IPS-18c (cell line): ENCODE results near the gene RBM17.
"Not testable (repeated sequence)": the region's sequence is repeated elsewhere in the genome, so short reads cannot be mapped to it uniquely, and the experiment has no call there.

ENCODE experiments used
- H3K4me3 ChIP-seq: 2 replicates; pipeline ENCODE4 v1.7.0; 2013; ENCODE audit warnings: low read depth, mild to moderate bottlenecking, low read length, moderate library complexity; ENCODE audit not compliant: insufficient read depth
- H3K9me3 ChIP-seq: one replicate; pipeline ENCODE4 v1.6.1; 2013; ENCODE audit warnings: mild to moderate bottlenecking, low read length, moderate library complexity; ENCODE audit not compliant: control insufficient read depth, insufficient read depth

RBM17 gene

GRCh38 chr10:6088721-6089333 is at the start of gene RBM17:
TSS of gene RBM17 (plus strand) at chr10:6089034. CDS start at chr10:6097066, 8,032 bp downstream.
- H3K9me3 ChIP-seq = no peaks in the 10 kb centered on the region
- peak within 1 kb of the TSS; percentile 58 for H3K4me3 ChIP-seq

GRCh38 chr10:6039711-6040110 is 49.1 kb upstream of the RBM17 start:
- Histone ChIP-seq H3K4me3 (no peak overlapping the region), H3K9me3 (peaks cover 5% of the 10 kb centered on the region)

- Histone ChIP-seq H3K4me3 (no peak overlapping the region), H3K9me3 (peaks cover 5% of the 10 kb centered on the region)
Measured at GRCh38 chr10:6040205-6040604, 48.6 kb upstream of the RBM17 start.

GRCh38 chr10:6043377-6043776 is 45.5 kb upstream of the RBM17 start:
- H3K9me3 ChIP-seq, H3K4me3 ChIP-seq: not testable (repeated sequence)

GRCh38 chr10:6044060-6044459 is 44.8 kb upstream of the RBM17 start:
- no peak overlapping the region for H3K4me3 ChIP-seq

GRCh38 chr10:6044751-6045313 is 44.0 kb upstream of the RBM17 start:
- H3K4me3 ChIP-seq = no peak overlapping the region

More at GRCh38 chr10:6044060-6044459, 44.8 kb upstream of the RBM17 start:
- H3K9me3 ChIP-seq = peaks cover 5% of the 10 kb centered on the region

GRCh38 chr10:6045314-6045848 is 43.5 kb upstream of the RBM17 start:
- H3K9me3 ChIP-seq = peaks cover 5% of the 10 kb centered on the region
- no peak overlapping the region for H3K4me3 ChIP-seq

More at GRCh38 chr10:6044751-6045313, 44.0 kb upstream of the RBM17 start:
- H3K9me3 ChIP-seq = peaks cover 5% of the 10 kb centered on the region

GRCh38 chr10:6045878-6046772 is 42.7 kb upstream of the RBM17 start:
- H3K4me3 ChIP-seq = no peak overlapping the region
- H3K9me3 ChIP-seq = peaks cover 5% of the 10 kb centered on the region

GRCh38 chr10:6046773-6047611 is 41.8 kb upstream of the RBM17 start:
- H3K4me3 ChIP-seq = no peak overlapping the region
- peaks cover 5% of the 10 kb centered on the region for H3K9me3 ChIP-seq

- no peak overlapping the region for H3K4me3 ChIP-seq
- H3K9me3 ChIP-seq = peaks cover 5% of the 10 kb centered on the region
Measured at GRCh38 chr10:6047847-6048246, 41.0 kb upstream of the RBM17 start.

GRCh38 chr10:6048281-6049030 is 40.4 kb upstream of the RBM17 start:
- no peak overlapping the region for H3K4me3 ChIP-seq

GRCh38 chr10:6049031-6049400 is 39.8 kb upstream of the RBM17 start:
- no peak overlapping the region for H3K4me3 ChIP-seq
- peaks cover 3% of the 10 kb centered on the region for H3K9me3 ChIP-seq

More at GRCh38 chr10:6048281-6049030, 40.4 kb upstream of the RBM17 start:
- H3K9me3 ChIP-seq = peaks cover 5% of the 10 kb centered on the region

- H3K4me3 ChIP-seq = no peak overlapping the region
- H3K9me3 ChIP-seq = no peaks in the 10 kb centered on the region
Measured at GRCh38 chr10:6050801-6051445, 37.9 kb upstream of the RBM17 start.

GRCh38 chr10:6052247-6053221 is 36.3 kb upstream of the RBM17 start:
- Histone ChIP-seq H3K9me3 (no peaks in the 10 kb centered on the region), H3K4me3 (no peak overlapping the region)

- Histone ChIP-seq H3K9me3 (no peaks in the 10 kb centered on the region), H3K4me3 (no peak overlapping the region)
Measured at GRCh38 chr10:6053303-6053702, 35.5 kb upstream of the RBM17 start.
